Caco-2 (cell line): Measurements from ENCODE around the gene ARMC6. TPM values are rescaled to one million over a fixed set of nuclear protein-coding genes. Genes with fewer than 3 reads are reported as not detected.

ENCODE experiments used
- BruUV-seq: library from RNA; stranded (reverse); fragments of 400-500 nt; replicated peaks from 2 replicates; lab custom pipeline; 2021; lab: Mats Ljungman, UMichigan
- CTCF ChIA-PET: fragments of 300-600 bp; sonication (Branson Sonifier 250); formaldehyde crosslinking; loops from one replicate; lab custom pipeline; 2022; ENCODE audit warnings: antibody characterized with exemption; lab: Charles Lee
- POLR2A ChIA-PET: fragments of 300-600 bp; sonication (Branson Sonifier 250); formaldehyde crosslinking; loops from one replicate; lab custom pipeline; 2022; ENCODE audit warnings: antibody characterized with exemption; lab: Charles Lee
- DNase-seq, 2 experiments: peaks; one replicate each; pipeline versions ENCODE4 v3.0.0 to v3.0.0-alpha.2; 2020 to 2022
- H3K27me3 ChIP-seq: replicated peaks from 2 replicates; pipeline ENCODE4 v1.6.0; 2011; ENCODE audit warnings: low read length; ENCODE audit not compliant: control insufficient read depth, insufficient read depth
- H3K36me3 ChIP-seq: 2 replicates; pipeline ENCODE4 v1.5.1; 2011; ENCODE audit warnings: low read length; ENCODE audit not compliant: control insufficient read depth, insufficient read depth
- H3K4me1 ChIP-seq: fragments of 250-450 bp; sonication (Bioruptor Pico); 2 replicates; pipeline ENCODE4 v1.5.1; 2020; ENCODE audit warnings: mild to moderate bottlenecking
- H3K4me3 ChIP-seq: 2 replicates; pipeline ENCODE4 v1.5.1; 2011; ENCODE audit warnings: low read depth, mild to moderate bottlenecking, control low read depth, low read length
- H3K9me3 ChIP-seq: fragments of 250-450 bp; sonication (Bioruptor Pico); 2 replicates; pipeline ENCODE4 v1.5.1; 2020; ENCODE audit warnings: mild to moderate bottlenecking, moderate library complexity
- H3K27ac Mint-ChIP-seq: one replicate; pipeline ENCODE4 v1.8.0; 2022; ENCODE audit warnings: mixed read lengths; ENCODE audit not compliant: unreplicated experiment
- H3K27me3 Mint-ChIP-seq: one replicate; pipeline ENCODE4 v1.8.0; 2022; ENCODE audit warnings: mixed read lengths; ENCODE audit not compliant: insufficient read depth, unreplicated experiment
- H3K36me3 Mint-ChIP-seq: one replicate; pipeline ENCODE4 v1.8.0; 2022; ENCODE audit warnings: mild to moderate bottlenecking, mixed read lengths; ENCODE audit not compliant: insufficient read depth, unreplicated experiment
- H3K4me1 Mint-ChIP-seq: one replicate; pipeline ENCODE4 v1.8.0; 2022; ENCODE audit warnings: low read depth, mixed read lengths; ENCODE audit not compliant: unreplicated experiment
- H3K4me3 Mint-ChIP-seq: one replicate; pipeline ENCODE4 v1.8.0; 2022; ENCODE audit warnings: mild to moderate bottlenecking, moderate library complexity, mixed read lengths; ENCODE audit not compliant: unreplicated experiment
- H3K9me3 Mint-ChIP-seq: one replicate; pipeline ENCODE4 v1.8.0; 2022; ENCODE audit warnings: mixed read lengths; ENCODE audit not compliant: unreplicated experiment
- intact Hi-C: fragments of 100-400 bp; cut with micrococcal nuclease; formaldehyde crosslinking; loops from one replicate; pipeline ENCODE4 v1.10.0; 2022; ENCODE audit not compliant: unreplicated experiment
- total RNA-seq: library from RNA; stranded (reverse); gene quantifications from 2 replicates; pipeline ENCODE4 v1.2.3, GENCODE V29; 2022
- TF ChIP-seq, protein P1 (sequence below), 2 experiments: fragments of 200-600 bp in 1 of 2; IDR thresholded peaks; 1 replicate in 1 of 2; 2 replicates in 1 of 2; pipeline versions ENCODE4 v1.5.1 to v1.8.0; 2011 to 2022; ENCODE audit warnings: antibody characterized with exemption in 1 of 2, control low read depth in 1 of 2, inconsistent platforms in 1 of 2, low read depth in 1 of 2, low read length in 1 of 2, mild to moderate bottlenecking in 1 of 2, moderate library complexity in 1 of 2; ENCODE audit not compliant: insufficient read depth in 1 of 2, severe bottlenecking in 1 of 2, unreplicated experiment in 1 of 2

Gene ARMC6
- total RNA-seq, 1 experiment from 2014 or later, result 40.1 TPM

DNA sequence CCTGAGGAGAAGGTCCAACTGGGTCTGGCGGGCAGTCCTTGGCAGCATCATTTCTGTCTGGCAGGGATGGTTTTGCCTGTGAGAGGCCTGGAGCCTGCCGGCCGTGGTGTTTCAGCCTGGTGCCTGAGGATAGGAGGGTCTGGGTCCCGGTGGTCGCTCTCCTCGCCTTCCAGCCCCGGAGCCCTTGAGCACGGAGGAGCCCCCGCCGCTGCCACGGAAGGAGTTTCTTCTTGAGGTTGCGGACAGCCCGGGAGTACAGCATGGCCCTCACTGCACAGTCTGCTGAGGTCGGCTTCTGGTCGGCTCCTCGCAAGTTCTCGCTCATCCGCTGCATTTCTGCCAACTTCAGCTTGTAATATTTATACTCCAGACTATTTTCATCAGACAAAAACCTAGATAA, 23.5 kb upstream of the ARMC6 start:
- Mint-ChIP-seq H3K4me3 (no peak overlapping the region), H3K27me3 (no peaks in the 10 kb centered on the region), H3K9me3 (no peaks in the 10 kb centered on the region), H3K27ac (no peak overlapping the region), H3K36me3 (peaks cover 75% of the 10 kb centered on the region), H3K4me1 (no peaks in the 10 kb centered on the region)
- intact Hi-C loops, result no loop called here
- no TSS peak for BruUV-seq
- no peaks in the 10 kb centered on the region for H3K4me1 ChIP-seq
- H3K4me3 ChIP-seq, result no peak overlapping the region
- peaks cover 3% of the 10 kb centered on the region; the same call in 1 of the 2 replicates for H3K36me3 ChIP-seq
- ChIA-PET POLR2A (no interaction called here), CTCF (no interaction called here)
- H3K9me3 ChIP-seq, result no peaks in the 10 kb centered on the region
- TF ChIP-seq, protein P1, sequence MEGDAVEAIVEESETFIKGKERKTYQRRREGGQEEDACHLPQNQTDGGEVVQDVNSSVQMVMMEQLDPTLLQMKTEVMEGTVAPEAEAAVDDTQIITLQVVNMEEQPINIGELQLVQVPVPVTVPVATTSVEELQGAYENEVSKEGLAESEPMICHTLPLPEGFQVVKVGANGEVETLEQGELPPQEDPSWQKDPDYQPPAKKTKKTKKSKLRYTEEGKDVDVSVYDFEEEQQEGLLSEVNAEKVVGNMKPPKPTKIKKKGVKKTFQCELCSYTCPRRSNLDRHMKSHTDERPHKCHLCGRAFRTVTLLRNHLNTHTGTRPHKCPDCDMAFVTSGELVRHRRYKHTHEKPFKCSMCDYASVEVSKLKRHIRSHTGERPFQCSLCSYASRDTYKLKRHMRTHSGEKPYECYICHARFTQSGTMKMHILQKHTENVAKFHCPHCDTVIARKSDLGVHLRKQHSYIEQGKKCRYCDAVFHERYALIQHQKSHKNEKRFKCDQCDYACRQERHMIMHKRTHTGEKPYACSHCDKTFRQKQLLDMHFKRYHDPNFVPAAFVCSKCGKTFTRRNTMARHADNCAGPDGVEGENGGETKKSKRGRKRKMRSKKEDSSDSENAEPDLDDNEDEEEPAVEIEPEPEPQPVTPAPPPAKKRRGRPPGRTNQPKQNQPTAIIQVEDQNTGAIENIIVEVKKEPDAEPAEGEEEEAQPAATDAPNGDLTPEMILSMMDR (IDR thresholded peaks at IDR 0.05; ENCODE audit: insufficient read depth in 1 of 2, low read depth in 1 of 2, low read length in 1 of 2, severe bottlenecking in 1 of 2, unreplicated experiment in 1 of 2), result no peak
- DNase-seq, result no peak
- H3K27me3 ChIP-seq, result no peaks in the 10 kb centered on the region

DNA sequence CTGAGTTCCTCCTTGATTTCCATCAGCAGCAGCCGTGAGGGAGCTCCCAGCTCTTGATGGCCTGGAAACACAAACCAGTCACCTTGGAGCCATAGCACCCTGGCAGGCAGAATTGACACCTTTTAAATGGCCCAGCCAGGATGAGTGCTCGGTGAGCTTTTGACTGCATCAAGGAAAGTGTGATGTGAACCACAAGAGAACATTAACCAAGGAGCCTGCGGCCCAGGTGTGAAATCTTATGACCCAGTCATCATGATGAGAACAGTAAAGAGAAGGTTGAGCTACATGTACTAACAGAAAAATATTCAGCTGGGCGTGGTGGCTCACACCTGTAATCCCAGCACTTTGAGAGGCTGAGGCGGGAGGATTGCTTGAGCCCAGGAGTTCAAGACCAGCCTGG, 22.9 kb upstream of the ARMC6 start:
- Mint-ChIP-seq H3K9me3 (no peaks in the 10 kb centered on the region), H3K36me3 (peaks cover 77% of the 10 kb centered on the region), H3K27ac (no peak overlapping the region), H3K4me1 (no peaks in the 10 kb centered on the region), H3K4me3 (no peak overlapping the region), H3K27me3 (no peaks in the 10 kb centered on the region)
- DNase-seq, result no peak
- Histone ChIP-seq H3K4me1 (no peaks in the 10 kb centered on the region), H3K4me3 (no peak overlapping the region), H3K9me3 (no peaks in the 10 kb centered on the region), H3K27me3 (no peaks in the 10 kb centered on the region), H3K36me3 (peaks cover 3% of the 10 kb centered on the region; the same call in 1 of the 2 replicates)
- BruUV-seq, result no TSS peak
- ChIA-PET POLR2A (no interaction called here), CTCF (no interaction called here)
- intact Hi-C loops, result no loop called here
- TF ChIP-seq, protein P1 (IDR thresholded peaks at IDR 0.05; ENCODE audit: insufficient read depth in 1 of 2, low read depth in 1 of 2, low read length in 1 of 2, severe bottlenecking in 1 of 2, unreplicated experiment in 1 of 2), result no peak

DNA sequence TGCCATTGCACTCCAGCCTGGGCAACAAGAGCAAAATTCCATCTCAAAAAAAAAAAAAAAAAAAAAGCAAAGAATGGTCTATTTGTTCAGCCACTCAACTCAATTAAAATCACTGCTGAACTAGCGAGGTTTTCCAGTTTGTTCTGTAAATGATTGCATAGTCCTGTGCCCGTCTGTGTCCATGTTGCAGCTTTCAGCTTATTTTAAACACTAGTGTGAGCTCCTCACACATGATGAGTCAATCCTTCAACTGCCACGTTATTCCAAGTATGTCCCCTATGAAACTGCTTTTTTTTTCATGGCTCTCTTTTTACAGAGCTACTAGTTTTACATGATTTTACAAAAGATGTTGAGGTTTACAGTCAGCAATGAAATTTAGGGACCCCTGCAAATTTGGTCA, 12.3 kb upstream of the ARMC6 start:
- TF ChIP-seq, protein P1 (IDR thresholded peaks at IDR 0.05; ENCODE audit: insufficient read depth in 1 of 2, low read depth in 1 of 2, low read length in 1 of 2, severe bottlenecking in 1 of 2, unreplicated experiment in 1 of 2), result no peak
- H3K27me3 ChIP-seq, result no peaks in the 10 kb centered on the region
- BruUV-seq, result no TSS peak
- CTCF ChIA-PET, result interaction anchor here (0.7 kb wide), 1 partner anchor 680 kb away, joined by 3 read pairs; no protein-coding TSS in a partner anchor
- Mint-ChIP-seq H3K27ac (no peak overlapping the region), H3K27me3 (no peaks in the 10 kb centered on the region), H3K4me3 (no peak overlapping the region), H3K9me3 (no peaks in the 10 kb centered on the region), H3K36me3 (peaks cover 56% of the 10 kb centered on the region), H3K4me1 (no peaks in the 10 kb centered on the region)
- POLR2A ChIA-PET, result interaction anchor here (0.6 kb wide), 1 partner anchor 10 kb away, joined by 4 read pairs; no protein-coding TSS in a partner anchor
- H3K4me3 ChIP-seq, result no peak overlapping the region
- no peaks in the 10 kb centered on the region for H3K4me1 ChIP-seq
- H3K36me3 ChIP-seq, result peaks cover 2% of the 10 kb centered on the region
- DNase-seq, result no peak
- H3K9me3 ChIP-seq, result no peaks in the 10 kb centered on the region
- intact Hi-C loops, result no loop called here
